Breast epithelium (tissue), 3 donors: ENCODE data around the gene FBXL13.

ENCODE experiments used
- POLR2A ChIP-seq: fragments of 450-650 bp; IDR thresholded peaks from one replicate; pipeline ENCODE4 v1.6.1; 2016; ENCODE audit warnings: antibody characterized with exemption, mild to moderate bottlenecking, moderate library complexity
- POLR2AphosphoS5 ChIP-seq, 3 donors: sonication (generic); formaldehyde crosslinking; IDR thresholded peaks; one replicate each; pipeline ENCODE4 v1.6.1; 2017; ENCODE audit warnings: antibody characterized with exemption in 3 of 3
- TF ChIP-seq, protein P1 (sequence below), 3 donors: fragments of 450-650 bp; IDR thresholded peaks; one replicate each; pipeline ENCODE4 v1.5.1; 2016 to 2017; ENCODE audit warnings: antibody characterized with exemption in 3 of 3, mild to moderate bottlenecking in 3 of 3, moderate library complexity in 3 of 3

DNA sequence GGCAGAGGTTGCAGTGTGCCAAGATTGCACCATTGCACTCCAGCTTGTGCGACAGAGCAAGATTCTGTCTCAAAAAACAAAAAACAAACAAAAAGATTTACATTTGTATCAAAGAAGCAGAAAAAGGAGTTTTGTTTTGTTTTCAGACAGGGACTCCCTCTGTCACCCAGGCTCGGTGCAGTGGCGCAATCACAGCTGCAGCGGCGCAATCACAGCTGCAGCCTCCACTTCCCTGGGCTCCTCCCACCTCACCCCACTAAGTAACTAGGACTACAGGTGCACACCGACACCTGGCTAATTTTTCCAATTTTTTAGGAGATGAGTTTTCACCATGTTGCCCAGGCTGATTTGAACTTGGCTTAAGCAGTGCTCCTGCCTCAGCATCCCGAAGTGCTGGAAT, 2.2 kb upstream of the FBXL13 start:
- no peak for TF ChIP-seq POLR2A
- TF ChIP-seq, protein P1, sequence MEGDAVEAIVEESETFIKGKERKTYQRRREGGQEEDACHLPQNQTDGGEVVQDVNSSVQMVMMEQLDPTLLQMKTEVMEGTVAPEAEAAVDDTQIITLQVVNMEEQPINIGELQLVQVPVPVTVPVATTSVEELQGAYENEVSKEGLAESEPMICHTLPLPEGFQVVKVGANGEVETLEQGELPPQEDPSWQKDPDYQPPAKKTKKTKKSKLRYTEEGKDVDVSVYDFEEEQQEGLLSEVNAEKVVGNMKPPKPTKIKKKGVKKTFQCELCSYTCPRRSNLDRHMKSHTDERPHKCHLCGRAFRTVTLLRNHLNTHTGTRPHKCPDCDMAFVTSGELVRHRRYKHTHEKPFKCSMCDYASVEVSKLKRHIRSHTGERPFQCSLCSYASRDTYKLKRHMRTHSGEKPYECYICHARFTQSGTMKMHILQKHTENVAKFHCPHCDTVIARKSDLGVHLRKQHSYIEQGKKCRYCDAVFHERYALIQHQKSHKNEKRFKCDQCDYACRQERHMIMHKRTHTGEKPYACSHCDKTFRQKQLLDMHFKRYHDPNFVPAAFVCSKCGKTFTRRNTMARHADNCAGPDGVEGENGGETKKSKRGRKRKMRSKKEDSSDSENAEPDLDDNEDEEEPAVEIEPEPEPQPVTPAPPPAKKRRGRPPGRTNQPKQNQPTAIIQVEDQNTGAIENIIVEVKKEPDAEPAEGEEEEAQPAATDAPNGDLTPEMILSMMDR (IDR thresholded peaks at IDR 0.05): no peak
- no peak for TF ChIP-seq POLR2AphosphoS5 (IDR thresholded peaks at IDR 0.05)
